BJ (cell line): ENCODE results near the gene CHST11. TPM values are rescaled to one million over a fixed set of nuclear protein-coding genes. Genes with fewer than 3 reads are reported as not detected.
"Not testable (repeated sequence)": the region's sequence is repeated elsewhere in the genome, so short reads cannot be mapped to it uniquely, and the experiment has no call there.

Experiments
- CTCF ChIA-PET: fragments of 350-600 bp; formaldehyde crosslinking; extraction: SDS; loops from one replicate; lab custom pipeline; 2021; ENCODE audit warnings: antibody characterized with exemption, inconsistent platforms; lab: Yijun Ruan, JAX
- POLR2A ChIA-PET: fragments of 300-600 bp; sonication (Branson Sonifier 250); formaldehyde crosslinking; extraction: SDS; loops from one replicate; lab custom pipeline; 2021; ENCODE audit warnings: antibody characterized with exemption; lab: Charles Lee
- DNase-seq: peaks from one replicate; pipeline ENCODE4 v3.0.0-alpha.2; 2011; ENCODE audit warnings: low read depth
- H3K27me3 ChIP-seq: 2 replicates; pipeline ENCODE4 v1.6.0; 2011; ENCODE audit warnings: low read length; ENCODE audit not compliant: control insufficient read depth, insufficient read depth
- H3K36me3 ChIP-seq: 2 replicates; pipeline ENCODE4 v1.5.1; 2011; ENCODE audit warnings: low read length; ENCODE audit not compliant: control insufficient read depth, insufficient read depth
- H3K4me3 ChIP-seq: 2 replicates; pipeline ENCODE4 v1.5.1; 2011; ENCODE audit warnings: low read depth, mild to moderate bottlenecking, control low read depth, low read length
- polyA plus RNA-seq: library from polyadenylated mRNA; depleted of rRNA; stranded (reverse); fragments of >200 nt; gene quantifications from 2 replicates; pipeline ENCODE4 v1.2.3, GENCODE V29; 2011
- TF ChIP-seq, protein P1 (sequence below): IDR thresholded peaks from 2 replicates; pipeline ENCODE4 v1.5.1; 2011; ENCODE audit warnings: low read depth, mild to moderate bottlenecking, control low read depth, inconsistent platforms, low read length, moderate library complexity; ENCODE audit not compliant: insufficient read depth

Gene CHST11
- polyA plus RNA-seq, 1 experiment = 7.3 TPM

DNA sequence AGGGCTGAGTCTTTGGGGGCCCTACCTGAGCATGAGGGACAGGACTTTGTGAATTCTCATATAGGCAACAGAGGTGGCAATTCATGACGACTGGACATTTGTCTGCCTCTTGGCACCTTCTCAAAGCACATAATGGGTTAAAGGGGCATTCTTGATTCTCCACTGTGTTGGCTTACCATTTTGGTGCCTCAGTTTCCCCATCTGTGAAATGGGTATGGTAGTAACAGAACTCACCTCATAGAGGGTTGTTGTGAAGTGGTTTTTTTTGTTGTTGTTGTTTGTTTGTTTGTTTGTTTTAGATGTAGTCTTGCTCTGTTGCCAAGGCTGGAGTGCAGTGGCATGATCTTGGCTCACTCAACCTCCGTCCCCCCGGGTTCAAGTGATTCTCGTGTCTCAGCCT lies 106.0 kb downstream of the CHST11 start:
- no peaks in the 10 kb centered on the region for H3K27me3 ChIP-seq
- ChIA-PET CTCF (no interaction called here), POLR2A (no interaction called here)

DNA sequence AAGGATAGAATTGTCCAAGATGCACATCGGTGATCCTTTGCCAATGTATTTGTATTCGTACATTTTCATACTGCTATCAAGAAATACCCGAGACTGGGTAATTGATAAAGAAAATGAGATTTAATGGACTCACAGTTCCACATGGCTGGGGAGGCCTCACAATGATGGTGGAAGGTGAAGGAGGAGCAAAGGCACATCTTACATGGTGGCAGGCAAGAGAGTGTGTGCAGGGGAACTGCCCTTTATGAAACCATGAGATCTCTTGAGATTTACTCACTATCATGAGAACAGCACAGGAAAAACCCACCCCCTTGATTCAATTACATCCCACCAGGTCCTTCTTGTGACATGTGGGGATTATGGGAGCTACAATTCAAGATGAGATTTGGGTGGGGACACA lies 107.9 kb downstream of the CHST11 start:
- H3K36me3 ChIP-seq, H3K4me3 ChIP-seq, POLR2A ChIA-PET, DNase-seq, H3K27me3 ChIP-seq, CTCF ChIA-PET: not testable (repeated sequence)

More for the DNA sequence above, 106.0 kb downstream of the CHST11 start:
- no peaks in the 10 kb centered on the region for H3K36me3 ChIP-seq
- TF ChIP-seq, protein P1, sequence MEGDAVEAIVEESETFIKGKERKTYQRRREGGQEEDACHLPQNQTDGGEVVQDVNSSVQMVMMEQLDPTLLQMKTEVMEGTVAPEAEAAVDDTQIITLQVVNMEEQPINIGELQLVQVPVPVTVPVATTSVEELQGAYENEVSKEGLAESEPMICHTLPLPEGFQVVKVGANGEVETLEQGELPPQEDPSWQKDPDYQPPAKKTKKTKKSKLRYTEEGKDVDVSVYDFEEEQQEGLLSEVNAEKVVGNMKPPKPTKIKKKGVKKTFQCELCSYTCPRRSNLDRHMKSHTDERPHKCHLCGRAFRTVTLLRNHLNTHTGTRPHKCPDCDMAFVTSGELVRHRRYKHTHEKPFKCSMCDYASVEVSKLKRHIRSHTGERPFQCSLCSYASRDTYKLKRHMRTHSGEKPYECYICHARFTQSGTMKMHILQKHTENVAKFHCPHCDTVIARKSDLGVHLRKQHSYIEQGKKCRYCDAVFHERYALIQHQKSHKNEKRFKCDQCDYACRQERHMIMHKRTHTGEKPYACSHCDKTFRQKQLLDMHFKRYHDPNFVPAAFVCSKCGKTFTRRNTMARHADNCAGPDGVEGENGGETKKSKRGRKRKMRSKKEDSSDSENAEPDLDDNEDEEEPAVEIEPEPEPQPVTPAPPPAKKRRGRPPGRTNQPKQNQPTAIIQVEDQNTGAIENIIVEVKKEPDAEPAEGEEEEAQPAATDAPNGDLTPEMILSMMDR = no peak
- no peak overlapping the region for H3K4me3 ChIP-seq
- DNase-seq = no peak

DNA sequence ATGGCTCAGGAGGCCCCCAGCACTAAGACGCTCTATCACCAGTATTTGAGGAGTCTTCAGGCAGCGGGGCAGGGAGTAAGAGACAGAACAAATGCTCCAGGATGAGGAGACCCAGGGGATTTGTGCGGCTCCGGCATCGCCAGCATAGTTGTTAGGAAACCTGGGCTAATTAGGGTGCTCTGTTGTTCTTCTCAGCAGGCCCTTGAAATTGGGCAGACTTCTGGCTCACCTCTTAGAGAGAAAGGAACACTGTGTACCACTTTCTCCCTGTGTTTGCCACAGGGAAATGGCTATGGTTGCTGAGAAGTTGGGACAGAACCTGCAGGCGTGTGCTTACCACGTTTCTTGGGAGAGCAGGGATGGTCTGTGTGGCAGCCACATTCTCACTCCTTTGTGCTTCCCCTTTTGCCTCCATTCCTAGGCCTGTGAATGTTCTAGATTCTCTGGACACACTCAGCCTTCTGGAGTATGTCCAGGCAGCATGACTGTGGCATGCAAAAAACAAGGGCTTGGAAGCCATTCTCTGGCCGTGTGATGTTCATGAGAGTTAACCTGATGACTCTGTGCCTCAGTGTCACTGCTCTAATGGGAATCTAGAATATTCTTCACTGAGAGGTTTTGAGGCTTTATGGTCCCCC lies 109.0 kb downstream of the CHST11 start:
- H3K27me3 ChIP-seq = no peaks in the 10 kb centered on the region
- CTCF ChIA-PET = no interaction called here
- POLR2A ChIA-PET = no interaction called here
- no peaks in the 10 kb centered on the region for H3K36me3 ChIP-seq
- TF ChIP-seq, protein P1 = no peak
- DNase-seq = peak; percentile 2
- H3K4me3 ChIP-seq = no peak overlapping the region

DNA sequence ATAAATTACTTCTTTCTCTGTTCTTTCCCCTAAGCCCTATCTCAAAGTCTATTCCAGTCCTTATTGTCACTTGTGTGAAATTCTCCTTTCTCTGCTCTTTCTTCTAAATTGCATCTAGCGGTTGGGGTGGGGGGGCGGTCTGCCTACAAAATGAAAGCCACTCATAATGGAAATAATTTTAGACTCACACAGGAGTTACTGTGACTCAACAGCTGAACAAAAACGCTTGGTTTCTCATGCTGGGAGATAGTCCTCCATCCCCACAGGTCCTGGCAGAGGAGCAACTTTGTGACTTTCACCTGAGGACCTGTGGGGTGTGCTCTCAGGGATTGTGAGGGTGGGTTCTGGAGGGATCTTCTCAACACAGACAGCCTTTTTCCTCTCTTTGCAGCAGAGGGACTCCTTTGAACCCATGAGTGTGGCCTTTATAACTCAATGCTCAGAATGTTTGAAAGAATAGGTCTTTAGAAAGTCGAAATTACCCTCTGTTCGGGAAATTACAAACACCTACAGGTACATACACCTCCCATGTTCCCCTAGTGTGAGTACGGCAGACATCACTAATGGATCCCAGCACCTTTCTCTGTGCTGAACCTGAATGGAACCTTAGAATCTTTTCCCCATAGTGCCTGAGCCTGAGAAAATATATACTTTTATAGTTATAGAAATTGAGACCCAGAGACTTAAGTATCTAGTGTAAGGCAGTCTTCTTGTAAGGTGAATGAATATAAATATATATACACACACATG lies 109.7 kb downstream of the CHST11 start:
- no peak for DNase-seq
- ChIA-PET POLR2A (no interaction called here), CTCF (interaction anchor here (1.1 kb wide), 1 partner anchor 9 kb away, joined by 3 read pairs; no protein-coding TSS in a partner anchor)
- Histone ChIP-seq H3K27me3 (no peaks in the 10 kb centered on the region), H3K4me3 (no peak overlapping the region), H3K36me3 (no peaks in the 10 kb centered on the region)
- TF ChIP-seq, protein P1 = no peak

DNA sequence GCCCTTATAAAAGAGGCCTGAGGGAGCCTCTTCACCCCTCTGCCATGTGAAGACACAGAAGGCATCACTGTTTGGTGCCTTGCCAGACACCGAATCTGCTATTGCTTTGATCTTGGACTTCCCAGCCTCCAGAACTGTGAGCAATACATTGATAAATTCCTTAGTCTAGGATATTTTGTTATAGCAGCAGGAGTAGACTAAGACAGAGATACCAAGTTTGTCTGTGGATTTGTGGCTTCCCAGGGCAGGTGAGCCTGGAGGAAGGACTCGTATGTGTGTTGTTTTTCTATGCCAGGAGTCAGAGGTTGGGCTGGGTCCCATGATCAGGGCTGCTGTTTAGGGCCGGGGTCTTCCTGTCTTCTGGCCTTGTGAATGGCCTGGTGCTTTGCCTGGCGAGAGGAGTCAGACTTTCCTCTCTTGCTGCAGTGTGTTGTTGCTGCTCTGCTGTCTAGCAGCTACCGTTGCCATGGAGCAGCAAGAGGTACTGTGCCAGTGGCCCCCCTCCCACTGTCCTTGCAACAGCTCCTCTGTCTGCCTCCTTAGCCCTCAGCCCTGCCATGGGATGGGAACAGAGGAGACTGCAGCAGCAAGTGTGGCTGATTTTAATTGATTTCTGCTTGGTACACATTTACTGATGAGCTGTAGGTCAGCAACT lies 111.2 kb downstream of the CHST11 start:
- CTCF ChIA-PET = interaction anchor here (0.6 to 1.4 kb wide), 2 partner anchors 101 to 290 kb away, joined by 3 read pairs; no protein-coding TSS in a partner anchor
- no peak overlapping the region for H3K4me3 ChIP-seq
- TF ChIP-seq, protein P1 = no peak
- no peaks in the 10 kb centered on the region for H3K27me3 ChIP-seq
- POLR2A ChIA-PET = no interaction called here
- H3K36me3 ChIP-seq = no peaks in the 10 kb centered on the region
- DNase-seq = no peak
